ENCODE data around the gene OPALIN. TPM values are rescaled to one million over a fixed set of nuclear protein-coding genes. Genes with fewer than 3 reads are reported as not detected.

Gene OPALIN
- total RNA-seq, 4 donors from 2014 or later: not detected

DNA sequence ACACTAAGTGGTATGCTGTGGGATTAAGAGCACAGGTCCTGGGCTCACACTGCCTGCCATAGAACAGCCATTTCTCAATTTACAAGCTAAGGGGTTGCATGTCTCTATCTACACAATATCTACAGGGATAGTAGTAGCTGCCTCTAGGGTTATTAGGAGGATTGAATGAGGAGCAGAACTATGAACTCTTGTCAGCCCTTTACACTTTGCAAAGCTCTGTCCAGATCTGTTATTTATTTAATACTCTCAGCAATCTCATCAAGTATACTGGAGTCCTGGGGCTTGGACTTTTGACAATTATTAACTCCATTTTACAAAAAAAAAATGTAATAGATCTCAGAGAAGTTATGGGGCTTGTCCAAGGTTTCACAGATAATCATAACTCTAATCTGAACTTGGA, 6.8 kb downstream of the OPALIN start:
- ATAC-seq (ENCODE audit: low FRiP score): no peak
- no peak for TF ChIP-seq CTCF (IDR thresholded peaks at IDR 0.05)
- DNase-seq (ENCODE audit: low spot score): no peak

DNA sequence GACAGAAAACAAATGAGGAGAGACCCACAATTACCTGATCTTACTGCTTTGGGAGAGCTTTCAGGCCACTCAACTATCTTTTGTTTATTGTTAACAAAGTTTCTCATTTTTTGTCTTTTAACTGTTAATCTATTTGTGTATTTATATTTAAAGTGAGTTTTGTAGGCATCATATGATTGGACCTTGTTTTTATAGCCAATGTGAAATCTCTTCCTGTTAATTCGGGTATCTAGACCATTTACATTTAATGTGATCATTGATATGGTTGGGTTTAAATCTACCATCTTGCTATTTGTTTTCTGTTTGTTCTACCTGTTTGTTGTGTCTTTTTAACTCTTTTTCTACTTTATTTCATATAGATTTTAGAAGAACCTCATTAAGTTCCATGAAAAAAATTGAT, 12.5 kb downstream of the OPALIN start:
- TF ChIP-seq CTCF (IDR thresholded peaks at IDR 0.05): no peak
- ATAC-seq (ENCODE audit: low FRiP score): no peak
- no peak for DNase-seq (ENCODE audit: low spot score)

DNA sequence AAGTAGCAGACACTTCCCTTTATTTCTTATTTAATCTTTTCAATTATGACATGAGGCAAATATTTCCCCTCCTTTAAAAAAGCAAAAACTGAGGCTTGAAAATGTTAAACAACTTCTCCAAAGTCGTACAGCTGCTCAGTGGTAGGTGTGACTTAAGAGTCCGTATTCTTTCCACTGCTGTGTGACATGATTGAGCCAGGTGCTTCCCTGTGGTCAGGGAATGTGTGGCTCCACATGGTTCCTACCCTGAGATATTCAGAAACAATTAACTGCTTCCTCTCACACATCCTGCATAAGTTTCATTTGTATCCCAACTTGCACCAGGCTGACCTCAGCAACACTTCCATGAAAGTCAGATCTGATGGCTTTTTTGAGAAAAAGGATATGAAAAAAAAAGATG, 13.6 kb downstream of the OPALIN start:
- no peak for TF ChIP-seq CTCF (IDR thresholded peaks at IDR 0.05)
- ATAC-seq (ENCODE audit: low FRiP score) (no peak), DNase-seq (ENCODE audit: low spot score) (no peak)

- DNase-seq (ENCODE audit: low spot score): no peak
- TF ChIP-seq CTCF (IDR thresholded peaks at IDR 0.05): no peak
- ATAC-seq (ENCODE audit: low FRiP score): no peak
Measured at GRCh38 chr10:96344178-96344577, 14.6 kb downstream of the OPALIN start.

GRCh38 chr10:96342402-96342801, 16.4 kb downstream of the OPALIN start:
- ATAC-seq (ENCODE audit: low FRiP score): no peak
- no peak for DNase-seq (ENCODE audit: low spot score)
- TF ChIP-seq CTCF (IDR thresholded peaks at IDR 0.05): no peak

DNA sequence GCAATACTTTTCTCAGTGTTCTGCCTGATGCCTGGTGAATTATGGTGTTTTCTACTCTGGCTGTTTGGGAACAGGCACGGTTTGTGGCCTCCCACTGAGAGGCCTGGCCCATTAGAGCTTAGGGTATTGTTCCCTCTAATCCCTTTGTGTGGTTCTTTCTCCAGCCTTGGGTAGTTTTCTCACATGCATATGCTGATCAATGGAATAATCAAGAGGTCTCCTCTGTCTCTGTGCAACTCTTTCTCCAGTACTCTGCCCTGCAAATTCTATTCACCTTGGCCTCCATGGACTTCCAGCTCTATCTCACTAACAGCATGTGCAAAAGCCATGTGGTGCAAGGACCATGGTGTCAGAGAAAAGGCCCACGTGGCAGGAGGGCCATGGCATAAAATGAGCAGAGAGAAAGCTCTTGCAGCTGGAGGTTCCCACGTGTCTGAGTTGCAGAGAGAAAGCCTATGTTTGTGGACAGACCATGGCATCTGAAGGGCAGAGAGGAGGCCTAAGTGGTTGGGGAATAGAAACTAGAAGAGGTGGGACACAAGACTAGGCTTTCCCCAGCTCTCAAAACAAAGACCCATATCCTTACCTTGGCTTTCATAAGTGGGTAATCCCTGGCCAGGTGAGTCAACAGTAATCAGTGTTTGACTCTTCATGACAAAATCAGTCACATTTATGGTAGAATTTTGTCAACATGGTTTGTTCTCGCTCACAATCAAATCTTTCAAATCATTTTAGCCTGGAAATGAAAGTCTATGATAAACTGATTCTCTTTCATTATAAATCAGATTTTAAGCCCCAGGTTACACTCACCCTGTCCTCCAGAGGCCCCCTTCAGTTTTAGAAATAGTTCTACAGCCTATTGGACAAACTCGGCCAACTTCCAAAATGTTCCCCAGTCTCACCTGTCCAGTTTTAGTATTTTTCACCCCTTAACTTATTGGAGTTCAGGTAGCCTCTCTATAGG, 17.3 kb downstream of the OPALIN start:
- ATAC-seq (ENCODE audit: low FRiP score): no peak
- no peak for DNase-seq (ENCODE audit: low spot score)
- TF ChIP-seq CTCF (IDR thresholded peaks at IDR 0.05): no peak
